HEK293 (cell line): ENCODE data around the gene TCF7.

Experiments
- CTCF ChIP-seq: fragments of 450-650 bp; formaldehyde crosslinking; IDR thresholded peaks from 2 replicates; pipeline ENCODE4 v1.5.1; 2016; ENCODE audit warnings: missing biosample characterization, missing genetic modification characterization
- ELK4 ChIP-seq: IDR thresholded peaks from 2 replicates; pipeline ENCODE4 v1.6.1; 2011; ENCODE audit warnings: mild to moderate bottlenecking, low read depth, low read length, borderline replicate concordance
- GLIS2 ChIP-seq: fragments of 450-650 bp; formaldehyde crosslinking; IDR thresholded peaks from 2 replicates; pipeline ENCODE4 v1.5.1; 2016; ENCODE audit warnings: missing biosample characterization, missing genetic modification characterization
- KLF16 ChIP-seq: fragments of 450-650 bp; formaldehyde crosslinking; IDR thresholded peaks from 2 replicates; pipeline ENCODE4 v1.5.1; 2017; ENCODE audit warnings: missing biosample characterization, missing genetic modification characterization
- MYNN ChIP-seq: fragments of 450-650 bp; formaldehyde crosslinking; IDR thresholded peaks from 2 replicates; pipeline ENCODE4 v1.5.1; 2016; ENCODE audit warnings: missing biosample characterization, missing genetic modification characterization, borderline replicate concordance
- OSR2 ChIP-seq: fragments of 450-650 bp; formaldehyde crosslinking; IDR thresholded peaks from 2 replicates; pipeline ENCODE4 v1.5.1; 2016; ENCODE audit warnings: missing biosample characterization, missing genetic modification characterization
- ZBTB1 ChIP-seq: fragments of 450-650 bp; formaldehyde crosslinking; IDR thresholded peaks from 2 replicates; pipeline ENCODE4 v1.5.1; 2016; ENCODE audit warnings: missing biosample characterization, missing genetic modification characterization
- ZBTB26 ChIP-seq: fragments of 450-650 bp; formaldehyde crosslinking; optimal IDR thresholded peaks from 2 replicates; pipeline ENCODE3; 2016; ENCODE audit warnings: missing biosample characterization, mild to moderate bottlenecking, missing genetic modification characterization
- ZBTB49 ChIP-seq: fragments of 450-650 bp; formaldehyde crosslinking; IDR thresholded peaks from 2 replicates; pipeline ENCODE4 v1.5.1; 2016; ENCODE audit warnings: missing biosample characterization, missing genetic modification characterization, low read depth
- ZBTB6 ChIP-seq: fragments of 450-650 bp; formaldehyde crosslinking; IDR thresholded peaks from 2 replicates; pipeline ENCODE4 v1.5.1; 2017; ENCODE audit warnings: missing biosample characterization, missing genetic modification characterization
- ZBTB8A ChIP-seq: fragments of 450-650 bp; formaldehyde crosslinking; IDR thresholded peaks from 2 replicates; pipeline ENCODE4 v1.5.1; 2016; ENCODE audit warnings: missing biosample characterization, missing genetic modification characterization
- ZFHX2 ChIP-seq: fragments of 450-650 bp; formaldehyde crosslinking; conservative IDR thresholded peaks from 2 replicates; pipeline ENCODE4 v1.5.1; 2016; ENCODE audit warnings: missing biosample characterization, missing genetic modification characterization
- ZNF121 ChIP-seq: fragments of 450-650 bp; formaldehyde crosslinking; IDR thresholded peaks from 2 replicates; pipeline ENCODE4 v1.5.1; 2016; ENCODE audit warnings: missing biosample characterization, missing genetic modification characterization
- ZNF19 ChIP-seq: fragments of 450-650 bp; formaldehyde crosslinking; IDR thresholded peaks from 2 replicates; pipeline ENCODE4; 2016; ENCODE audit warnings: missing biosample characterization, missing genetic modification characterization, low read depth
- ZNF335 ChIP-seq: fragments of 450-650 bp; formaldehyde crosslinking; conservative IDR thresholded peaks from 2 replicates; pipeline ENCODE4 v1.5.1; 2016; ENCODE audit warnings: missing biosample characterization, missing genetic modification characterization
- ZNF341 ChIP-seq: fragments of 450-650 bp; formaldehyde crosslinking; IDR thresholded peaks from 2 replicates; pipeline ENCODE4; 2016; ENCODE audit warnings: low read depth, missing biosample characterization, missing genetic modification characterization
- ZNF350 ChIP-seq: fragments of 450-650 bp; formaldehyde crosslinking; IDR thresholded peaks from 2 replicates; pipeline ENCODE4 v1.5.0; 2017; ENCODE audit warnings: missing biosample characterization, mild to moderate bottlenecking, missing genetic modification characterization
- ZNF426 ChIP-seq: fragments of 450-650 bp; formaldehyde crosslinking; IDR thresholded peaks from 2 replicates; pipeline ENCODE4 v1.5.1; 2017; ENCODE audit warnings: missing biosample characterization, missing genetic modification characterization, mild to moderate bottlenecking, inconsistent platforms, moderate library complexity
- ZNF433 ChIP-seq: fragments of 450-650 bp; formaldehyde crosslinking; IDR thresholded peaks from 2 replicates; pipeline ENCODE4 v1.5.1; 2016; ENCODE audit warnings: missing biosample characterization, missing genetic modification characterization, low read depth
- ZNF488 ChIP-seq: fragments of 450-650 bp; formaldehyde crosslinking; IDR thresholded peaks from 2 replicates; pipeline ENCODE4 v1.5.1; 2016; ENCODE audit warnings: missing biosample characterization, missing genetic modification characterization
- ZNF518A ChIP-seq: fragments of 450-650 bp; formaldehyde crosslinking; conservative IDR thresholded peaks from 2 replicates; pipeline ENCODE4 v1.5.1; 2016; ENCODE audit warnings: low read depth, missing biosample characterization, missing genetic modification characterization
- ZNF521 ChIP-seq: fragments of 450-650 bp; formaldehyde crosslinking; IDR thresholded peaks from 2 replicates; pipeline ENCODE4 v1.5.1; 2017; ENCODE audit warnings: missing biosample characterization, mild to moderate bottlenecking, missing genetic modification characterization
- ZNF664 ChIP-seq: fragments of 450-650 bp; formaldehyde crosslinking; IDR thresholded peaks from 2 replicates; pipeline ENCODE4 v1.5.1; 2016; ENCODE audit warnings: missing biosample characterization, missing genetic modification characterization
- ZNF792 ChIP-seq: fragments of 450-650 bp; formaldehyde crosslinking; IDR thresholded peaks from 2 replicates; pipeline ENCODE4 v1.5.1; 2016; ENCODE audit warnings: missing biosample characterization, missing genetic modification characterization
- ZNF830 ChIP-seq: fragments of 450-650 bp; IDR thresholded peaks from 2 replicates; pipeline ENCODE4 v1.5.0; 2018; ENCODE audit warnings: missing biosample characterization, missing genetic modification characterization, low read depth, mild to moderate bottlenecking, moderate library complexity

The TCF7 gene

GRCh38 chr5:134070725-134071613 lies 43.5 kb upstream of the TCF7 start (continued):
- TF ChIP-seq MYNN (tag by site-specific recombination) = no peak
- no peak for TF ChIP-seq ZNF664 (tag by site-specific recombination)
- no peak for TF ChIP-seq ZNF488 (tag by site-specific recombination)
- TF ChIP-seq ZBTB8A (tag by site-specific recombination) = peak; percentile 75
- TF ChIP-seq KLF16 (tag by site-specific recombination) = 0 out of 2 replicates have a peak, but pooled peaks have one; percentile 57
- 0 out of 2 replicates have a peak, but pooled peaks have one; percentile 7 for TF ChIP-seq ZBTB1 (tag by site-specific recombination)
- TF ChIP-seq ZNF350 = no peak
- TF ChIP-seq ZNF335 = peak; percentile 59
- TF ChIP-seq ZNF19 (tag by site-specific recombination) = no peak
- TF ChIP-seq OSR2 (tag by site-specific recombination) = no peak
- no peak for TF ChIP-seq CTCF (tag by site-specific recombination)
- TF ChIP-seq ZNF830 (tag by site-specific recombination) = no peak
- TF ChIP-seq ZBTB26 = peak; percentile 52
- TF ChIP-seq ZNF121 (tag by site-specific recombination) = no peak
- TF ChIP-seq ZNF341 (tag by site-specific recombination) = peak; percentile 77
- peak; percentile 93 for TF ChIP-seq ZFHX2 (tag by site-specific recombination)
- no peak for TF ChIP-seq ELK4
- peak; percentile 94 for TF ChIP-seq GLIS2 (tag by site-specific recombination)
- no peak for TF ChIP-seq ZBTB6
- TF ChIP-seq ZNF521 (tag by site-specific recombination) = no peak
- TF ChIP-seq ZNF518A (tag by site-specific recombination) = no peak
- no peak for TF ChIP-seq ZNF426 (tag by site-specific recombination)
- no peak for TF ChIP-seq ZNF433 (tag by site-specific recombination)
- TF ChIP-seq ZBTB49 (tag by site-specific recombination) = no peak
- no peak for TF ChIP-seq ZNF792 (tag by site-specific recombination)
